ENCODE data around the gene JKAMP. TPM values are rescaled to one million over a fixed set of nuclear protein-coding genes. Genes with fewer than 3 reads are reported as not detected.
"Not testable (repeated sequence)": the region's sequence is repeated elsewhere in the genome, so short reads cannot be mapped to it uniquely, and the experiment has no call there.

The JKAMP gene
- total and polyA plus RNA-seq, 2 of the 8 experiments (the other 6 are each of a cell fraction or from before 2014, with no cell fraction given), result 34.9 to 182 TPM

DNA sequence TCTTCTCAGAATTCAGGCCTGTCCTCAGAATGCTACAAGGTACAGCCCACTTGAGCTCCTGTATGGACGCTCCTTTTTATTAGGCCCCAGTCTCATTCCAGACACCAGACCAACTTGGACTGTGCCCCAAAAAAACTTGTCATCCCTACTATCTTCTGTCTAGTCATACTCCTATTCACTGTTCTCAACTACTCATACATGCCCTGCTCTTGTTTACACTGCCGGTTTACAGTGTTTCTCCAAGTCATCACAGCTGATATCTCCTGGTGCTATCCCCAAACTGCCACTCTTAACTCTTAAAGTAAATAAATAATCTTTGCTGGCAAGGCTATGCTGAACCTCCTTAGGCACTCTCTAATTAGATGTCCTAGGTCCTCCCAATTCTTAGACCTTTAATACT, 35.6 kb upstream of the JKAMP start:
- H3K4ac ChIP-seq (replicated peaks; ENCODE audit: insufficient read length, low read depth, low read length); H3K9me3 ChIP-seq (ENCODE audit: insufficient read depth in 2 of 2, low read depth in 1 of 2, low read length in 1 of 2); H2BK15ac ChIP-seq (ENCODE audit: low read length); H4K91ac ChIP-seq (replicated peaks; ENCODE audit: insufficient read length, low read length); H2BK120ac ChIP-seq (replicated peaks; ENCODE audit: low read depth, low read length); H3K36me3 ChIP-seq (ENCODE audit: control insufficient read depth in 2 of 4, insufficient read depth in 4 of 4, low read length in 3 of 4); H2BK12ac ChIP-seq (ENCODE audit: low read depth, low read length); H3K18ac ChIP-seq (ENCODE audit: extremely low read depth, low read length); H3K79me2 ChIP-seq (ENCODE audit: control insufficient read depth in 1 of 2, insufficient read depth in 2 of 2, low read length in 2 of 2); H4K8ac ChIP-seq (ENCODE audit: extremely low read depth, insufficient read depth, low read length); H3K14ac ChIP-seq (ENCODE audit: insufficient read length); H3K27me3 ChIP-seq (replicated peaks in 1 of 4; ENCODE audit: control insufficient read depth in 3 of 4, extremely low read depth in 1 of 4, insufficient read depth in 3 of 4, low read length in 3 of 4); H3K4me1 ChIP-seq (replicated peaks in 1 of 4; ENCODE audit: control insufficient read depth in 3 of 4, insufficient read depth in 4 of 4, low read length in 3 of 4); POLR2A ChIA-PET (ENCODE audit: partially characterized antibody); DNase-seq (ENCODE audit: low read depth in 1 of 2, low spot score in 2 of 2); FAIRE-seq; H3K56ac ChIP-seq (replicated peaks; ENCODE audit: insufficient read length, low read depth, low read length); H3K4me3 ChIP-seq (ENCODE audit: extremely low read depth in 1 of 4, insufficient read depth in 2 of 4, low read depth in 3 of 4, low read length in 4 of 4); H3K9ac ChIP-seq (replicated peaks in 1 of 4; ENCODE audit: extremely low read depth in 1 of 4, low read depth in 3 of 4, low read length in 3 of 4); CTCF ChIA-PET (ENCODE audit: partially characterized antibody); H4K20me1 ChIP-seq (replicated peaks in 1 of 2; ENCODE audit: control insufficient read depth in 1 of 2, insufficient read depth in 2 of 2, low read length in 2 of 2); H2AFZ ChIP-seq (ENCODE audit: low read length); H2AK5ac ChIP-seq (ENCODE audit: low read depth, low read length); H2BK20ac ChIP-seq (ENCODE audit: low read length); H3K23ac ChIP-seq (ENCODE audit: insufficient read length); H3K27ac ChIP-seq (ENCODE audit: low read depth, low read length); H3K4me2 ChIP-seq (ENCODE audit: insufficient read depth in 1 of 2, low read depth in 2 of 2, low read length in 2 of 2); H4K5ac ChIP-seq (ENCODE audit: insufficient read length, low read depth, low read length); H3K23me2 ChIP-seq (ENCODE audit: low read depth, low read length); H3K79me1 ChIP-seq (ENCODE audit: low read depth, low read length); H2BK5ac ChIP-seq (ENCODE audit: low read depth, low read length): not testable (repeated sequence)
- WGBS, 2 experiments (ENCODE audit: extremely low coverage in 1 of 2, insufficient coverage in 1 of 2, insufficient read length in 1 of 2, insufficient replicate concordance in 2 of 2, low coverage in 1 of 2, low lambda C conversion rate in 2 of 2, missing lambda C conversion rate in 1 of 2), result 90% methylated on average over 2 of the region's 2 CpGs; no CpG with 5 or more reads in 1 of the 2 experiments

Data from H1 (cell line).